DMS153 (cell line): ENCODE results near the gene SPATA31A6.
"Not testable (repeated sequence)": the region's sequence is repeated elsewhere in the genome, so short reads cannot be mapped to it uniquely, and the experiment has no call there.

Experiments
- DNase-seq: peaks from one replicate; lab custom pipeline; 2025; lab: John Stamatoyannopoulos, UW

Gene SPATA31A6

DNA sequence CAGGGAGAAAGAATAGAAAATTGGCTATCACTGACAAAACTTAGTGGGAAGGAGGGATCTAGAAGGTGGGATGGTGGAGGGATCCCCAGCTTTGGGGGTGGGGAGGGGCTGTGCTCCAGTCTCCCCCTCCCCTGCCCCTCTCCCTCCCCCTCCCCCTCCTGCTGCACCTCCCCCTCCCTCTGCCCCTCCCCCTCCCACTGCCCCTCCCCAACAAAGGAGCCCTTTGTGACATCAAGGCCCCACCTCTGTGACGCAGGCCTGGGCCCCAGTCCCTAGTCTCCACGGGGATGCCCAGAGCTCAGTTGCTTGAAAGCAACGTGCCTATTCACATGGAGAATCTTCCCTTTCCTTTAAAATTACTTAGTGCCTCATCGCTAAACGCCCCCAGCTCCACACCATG is at the start of gene SPATA31A6:
SPATA31A6 (plus strand) TSS at position 301 of the 400 bp plus-strand sequence; CDS start at position 330, 29 bp downstream.
- DNase-seq = not testable (repeated sequence)

DNA sequence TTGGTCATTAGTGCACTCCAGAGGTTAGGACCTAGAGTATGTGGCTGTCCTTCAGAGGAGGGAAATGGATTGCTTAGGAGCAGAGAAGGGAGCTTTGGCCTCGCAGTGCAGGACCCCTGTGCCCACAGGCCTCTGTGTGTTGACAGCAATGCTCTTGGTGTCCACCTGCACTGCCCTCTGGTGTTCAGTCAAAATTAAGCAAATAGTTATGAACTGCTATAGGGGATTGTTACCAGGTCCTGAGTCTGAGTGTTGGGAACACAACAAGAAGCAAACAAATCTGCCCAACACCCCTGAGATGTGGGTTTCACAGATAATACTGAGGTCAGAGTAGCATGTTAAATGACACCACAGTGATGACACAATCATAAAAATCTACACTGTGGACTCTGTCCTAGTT is 23.2 kb upstream of the SPATA31A6 start:
- not testable (repeated sequence) for DNase-seq

DNA sequence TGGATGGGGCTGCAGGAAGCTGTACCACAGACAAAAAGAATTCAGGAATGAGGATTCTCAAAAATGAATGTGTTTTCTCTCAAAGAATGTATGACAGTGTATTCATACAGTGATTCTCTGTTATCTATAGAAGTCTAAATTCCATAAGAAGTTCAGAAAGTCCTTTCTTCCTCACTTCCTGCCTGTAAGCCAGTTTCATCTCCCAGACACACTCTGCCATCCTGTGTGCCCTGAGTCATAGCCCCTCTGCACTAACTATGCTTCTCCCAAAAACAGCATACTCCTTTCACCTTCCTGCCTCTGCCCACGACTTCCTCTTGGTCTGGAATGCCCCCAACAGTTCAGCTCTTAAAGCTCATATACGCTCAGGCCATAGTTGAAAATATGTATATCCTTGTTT is 36.4 kb downstream of the SPATA31A6 start:
- DNase-seq = not testable (repeated sequence)

DNA sequence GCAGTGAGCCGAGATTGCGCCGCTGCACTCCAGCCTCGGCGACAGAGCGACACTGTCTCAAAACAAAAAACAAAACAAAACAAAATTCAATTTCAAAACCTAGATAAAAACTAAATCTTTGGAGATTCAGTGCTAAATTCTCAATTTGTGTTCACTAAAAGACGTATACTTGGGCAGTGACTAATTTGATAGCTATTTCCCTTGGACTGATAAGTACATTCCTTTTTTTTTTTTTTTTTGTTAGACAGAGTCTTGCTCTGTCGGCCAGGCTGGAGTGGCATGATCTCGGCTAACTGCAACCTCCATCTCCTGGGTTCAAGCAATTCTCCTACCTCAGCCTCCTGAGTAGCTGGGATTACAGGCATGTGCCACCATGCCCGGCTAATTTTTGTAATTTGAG is 39.8 kb downstream of the SPATA31A6 start:
- not testable (repeated sequence) for DNase-seq

DNA sequence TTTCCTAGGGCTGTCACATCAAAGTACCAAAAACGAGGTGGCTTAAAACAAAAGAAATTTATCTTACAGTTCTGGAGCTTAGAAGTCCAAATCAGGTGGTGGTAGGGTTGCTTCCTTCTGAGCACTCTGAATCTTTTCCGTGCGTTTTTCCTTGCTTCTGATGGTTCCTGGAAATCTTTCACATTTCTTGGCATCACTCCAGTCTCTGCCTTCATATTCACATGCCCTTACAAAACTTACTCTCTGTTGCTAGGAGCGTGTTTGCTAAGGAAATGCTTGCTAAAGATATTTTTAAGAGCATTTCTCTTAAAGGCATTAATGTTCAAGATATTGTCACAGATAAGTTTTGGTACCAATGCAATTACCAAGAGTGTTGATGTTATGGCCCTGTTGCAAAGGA is 49.6 kb downstream of the SPATA31A6 start:
- DNase-seq = not testable (repeated sequence)

DNA sequence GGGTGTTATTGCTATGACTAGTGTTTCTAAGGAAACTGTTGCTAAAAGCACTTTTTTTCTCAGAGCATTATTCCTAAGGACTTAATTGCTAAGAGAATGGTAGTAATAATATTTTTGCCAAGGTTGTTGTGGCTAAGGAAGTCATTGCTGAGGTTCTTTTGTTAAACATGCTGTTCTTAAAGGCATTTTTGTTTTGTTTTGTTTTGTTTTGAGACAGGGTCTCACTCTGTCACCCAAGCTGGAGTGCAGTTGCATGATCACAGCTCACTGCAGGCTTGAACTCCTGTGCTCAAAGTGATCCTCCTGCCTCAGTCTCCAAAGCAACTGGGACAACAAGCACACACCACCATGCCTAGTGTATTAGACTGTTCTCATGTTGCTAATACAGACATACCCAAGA is 51.2 kb downstream of the SPATA31A6 start:
- DNase-seq = not testable (repeated sequence)

DNA sequence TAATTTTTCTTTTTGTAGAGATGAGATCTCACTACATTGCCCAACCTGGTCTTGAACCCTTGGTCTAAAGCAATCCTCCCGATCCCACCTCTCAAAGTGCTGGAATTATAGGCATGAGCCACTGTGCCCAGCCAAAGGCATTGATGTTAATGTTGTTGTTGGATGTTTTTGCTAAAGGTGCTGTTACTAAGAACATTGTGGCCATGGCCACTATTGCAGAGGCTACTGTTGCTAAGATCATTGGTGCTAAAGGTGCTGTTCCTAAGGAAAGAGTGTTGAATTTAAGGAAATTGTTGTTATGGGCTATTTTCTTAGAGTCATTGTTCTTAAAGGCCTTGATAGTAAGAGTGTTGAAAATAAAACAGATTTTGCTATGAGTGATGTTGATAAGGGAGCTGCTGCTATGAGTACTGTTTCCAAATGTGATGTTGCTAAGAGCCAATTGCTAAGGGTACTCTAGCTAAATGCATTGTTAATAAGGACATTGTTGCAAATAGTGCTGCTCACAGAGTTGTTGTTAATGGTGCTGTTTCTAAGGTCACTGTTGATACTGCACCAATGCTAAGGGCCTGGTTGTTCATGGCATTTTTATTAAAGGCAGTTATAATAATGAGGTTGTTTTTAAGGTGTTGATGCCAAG is 52.0 kb downstream of the SPATA31A6 start:
- not testable (repeated sequence) for DNase-seq

DNA sequence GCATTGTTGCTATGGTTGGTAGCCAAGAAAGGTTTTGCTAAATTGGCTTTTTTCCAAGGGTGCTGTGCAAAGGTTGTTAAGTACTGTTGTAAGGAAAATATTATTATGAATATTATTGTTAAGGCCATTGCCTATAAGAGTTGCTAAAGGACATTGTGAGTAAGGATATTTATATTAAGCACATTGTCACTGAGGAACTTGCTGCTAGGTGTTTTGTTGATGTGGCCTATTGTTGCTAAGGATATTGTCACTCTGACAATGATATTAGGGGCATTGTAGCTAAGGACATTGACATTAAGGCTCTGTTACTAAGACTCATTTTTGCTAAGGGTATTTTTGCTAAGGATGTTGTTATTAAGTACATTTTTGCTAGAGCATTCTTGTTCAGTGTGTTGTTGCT is 52.6 kb downstream of the SPATA31A6 start:
- DNase-seq = not testable (repeated sequence)

DNA sequence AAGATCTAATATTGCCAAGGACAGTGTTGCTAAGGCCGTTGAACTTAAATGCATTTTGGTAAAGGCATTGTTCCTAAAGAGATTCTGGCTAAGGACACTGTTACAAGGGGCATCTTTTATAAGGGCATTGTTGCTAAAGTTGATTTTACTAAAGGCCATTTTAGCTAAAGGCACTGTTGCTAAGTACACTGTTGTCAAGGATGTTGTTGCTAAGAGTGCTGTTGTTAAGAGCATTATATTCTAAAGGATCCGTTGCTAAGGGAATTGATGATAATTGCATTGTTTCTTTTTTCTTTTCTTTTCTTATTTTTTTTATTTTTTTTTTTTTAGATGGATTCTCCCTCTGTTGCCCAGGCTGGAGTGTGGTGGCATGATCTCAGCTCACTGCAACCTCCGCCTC is 53.9 kb downstream of the SPATA31A6 start:
- DNase-seq = not testable (repeated sequence)

DNA sequence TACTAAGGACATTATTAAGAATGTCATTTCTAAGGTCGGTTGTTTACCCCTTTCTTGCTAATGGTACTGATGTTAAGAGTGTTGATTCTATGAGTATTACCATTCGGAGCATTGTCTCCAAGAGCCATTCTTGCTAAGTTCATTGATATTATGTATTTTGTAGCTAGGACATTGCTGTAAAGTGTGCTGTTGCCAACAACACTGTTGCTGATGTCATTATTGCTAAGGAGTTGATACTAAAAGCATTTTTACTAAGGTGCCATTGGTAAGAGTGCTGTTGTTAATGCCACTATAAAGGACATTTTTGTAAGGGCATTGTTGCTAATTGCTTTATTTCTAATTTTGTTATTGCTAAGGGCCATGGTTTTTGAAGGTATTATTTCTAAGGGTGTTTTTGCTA is 55.4 kb downstream of the SPATA31A6 start:
- DNase-seq = not testable (repeated sequence)
